A673 (cell line): ENCODE data around the gene CORO7.
A peak's percentile ranks its signal among the peaks of the same experiment; 100 is the strongest.

ENCODE experiments used
- EZH2 ChIP-seq: fragments of 200-600 bp; sonication (generic); IDR thresholded peaks from 2 replicates; pipeline ENCODE4 v1.6.1; 2017; ENCODE audit warnings: borderline replicate concordance, low read depth, mild to moderate bottlenecking, mixed read lengths, antibody characterized with exemption, low read length; ENCODE audit not compliant: poor library complexity, severe bottlenecking
- TF ChIP-seq, protein P1 (sequence below): fragments of 300-800, 200-600 bp; sonication (generic); conservative IDR thresholded peaks from 2 replicates; pipeline ENCODE4 v1.5.1; 2017; ENCODE audit warnings: low read depth, mild to moderate bottlenecking, antibody characterized with exemption, low read length, moderate library complexity, mixed read lengths

DNA sequence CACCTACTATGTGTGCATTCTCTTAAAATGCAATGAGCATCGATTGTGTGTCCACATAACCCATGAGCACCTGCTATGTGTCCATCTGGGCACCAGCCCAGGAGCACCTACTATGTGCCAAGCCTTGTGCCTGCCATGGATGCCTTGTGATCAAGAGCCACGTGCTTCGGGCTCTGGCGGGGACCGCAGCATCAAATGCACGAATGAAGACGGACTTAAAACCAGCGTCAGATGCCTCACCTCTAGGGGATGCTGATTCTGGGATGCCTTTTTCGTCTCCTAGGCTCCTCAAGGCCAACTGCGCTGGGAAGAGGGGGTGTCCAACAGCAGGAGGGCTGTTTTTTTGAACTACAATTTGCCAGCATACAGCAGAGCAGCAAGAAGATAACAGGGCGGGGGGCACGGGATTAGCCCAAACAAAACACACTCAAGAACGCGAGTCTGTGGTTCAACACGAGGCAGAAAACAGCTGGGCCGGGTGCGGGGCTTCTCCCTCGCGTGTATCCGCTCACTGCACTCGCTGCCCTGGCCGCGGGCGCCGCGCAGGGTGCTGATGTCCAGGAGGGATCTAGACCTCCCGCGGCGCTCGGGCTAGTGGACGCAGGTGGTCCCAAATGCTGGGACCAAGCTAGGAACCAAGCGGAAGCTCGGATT is 101.7 kb downstream of the CORO7 start:
- TF ChIP-seq, protein P1, sequence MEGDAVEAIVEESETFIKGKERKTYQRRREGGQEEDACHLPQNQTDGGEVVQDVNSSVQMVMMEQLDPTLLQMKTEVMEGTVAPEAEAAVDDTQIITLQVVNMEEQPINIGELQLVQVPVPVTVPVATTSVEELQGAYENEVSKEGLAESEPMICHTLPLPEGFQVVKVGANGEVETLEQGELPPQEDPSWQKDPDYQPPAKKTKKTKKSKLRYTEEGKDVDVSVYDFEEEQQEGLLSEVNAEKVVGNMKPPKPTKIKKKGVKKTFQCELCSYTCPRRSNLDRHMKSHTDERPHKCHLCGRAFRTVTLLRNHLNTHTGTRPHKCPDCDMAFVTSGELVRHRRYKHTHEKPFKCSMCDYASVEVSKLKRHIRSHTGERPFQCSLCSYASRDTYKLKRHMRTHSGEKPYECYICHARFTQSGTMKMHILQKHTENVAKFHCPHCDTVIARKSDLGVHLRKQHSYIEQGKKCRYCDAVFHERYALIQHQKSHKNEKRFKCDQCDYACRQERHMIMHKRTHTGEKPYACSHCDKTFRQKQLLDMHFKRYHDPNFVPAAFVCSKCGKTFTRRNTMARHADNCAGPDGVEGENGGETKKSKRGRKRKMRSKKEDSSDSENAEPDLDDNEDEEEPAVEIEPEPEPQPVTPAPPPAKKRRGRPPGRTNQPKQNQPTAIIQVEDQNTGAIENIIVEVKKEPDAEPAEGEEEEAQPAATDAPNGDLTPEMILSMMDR, result 0 out of 2 replicates have a peak, but pooled peaks have one; percentile 14
- no peak for TF ChIP-seq EZH2
